ENCODE measurements around the gene PMM2. TPM values are rescaled to one million over a fixed set of nuclear protein-coding genes. Genes with fewer than 3 reads are reported as not detected.
A peak's percentile ranks its signal among the peaks of the same experiment; 100 is the strongest.

Gene PMM2
- total RNA-seq, 1 donor, result 42.7 TPM

GRCh38 chr16:8866118-8866883 is 68.7 kb downstream of the PMM2 start:
- H3K4me3 ChIP-seq (ENCODE audit: insufficient read depth, low read length), result peak overlapping the region; percentile 75
- TF ChIP-seq, protein P1, sequence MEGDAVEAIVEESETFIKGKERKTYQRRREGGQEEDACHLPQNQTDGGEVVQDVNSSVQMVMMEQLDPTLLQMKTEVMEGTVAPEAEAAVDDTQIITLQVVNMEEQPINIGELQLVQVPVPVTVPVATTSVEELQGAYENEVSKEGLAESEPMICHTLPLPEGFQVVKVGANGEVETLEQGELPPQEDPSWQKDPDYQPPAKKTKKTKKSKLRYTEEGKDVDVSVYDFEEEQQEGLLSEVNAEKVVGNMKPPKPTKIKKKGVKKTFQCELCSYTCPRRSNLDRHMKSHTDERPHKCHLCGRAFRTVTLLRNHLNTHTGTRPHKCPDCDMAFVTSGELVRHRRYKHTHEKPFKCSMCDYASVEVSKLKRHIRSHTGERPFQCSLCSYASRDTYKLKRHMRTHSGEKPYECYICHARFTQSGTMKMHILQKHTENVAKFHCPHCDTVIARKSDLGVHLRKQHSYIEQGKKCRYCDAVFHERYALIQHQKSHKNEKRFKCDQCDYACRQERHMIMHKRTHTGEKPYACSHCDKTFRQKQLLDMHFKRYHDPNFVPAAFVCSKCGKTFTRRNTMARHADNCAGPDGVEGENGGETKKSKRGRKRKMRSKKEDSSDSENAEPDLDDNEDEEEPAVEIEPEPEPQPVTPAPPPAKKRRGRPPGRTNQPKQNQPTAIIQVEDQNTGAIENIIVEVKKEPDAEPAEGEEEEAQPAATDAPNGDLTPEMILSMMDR (IDR thresholded peaks at IDR 0.05; ENCODE audit: extremely low read depth, low read depth, low read length), result no peak
- H4K20me1 ChIP-seq (ENCODE audit: insufficient read depth, low read length), result peaks cover 48% of the 10 kb centered on the region
- peaks cover 67% of the 10 kb centered on the region for H3K79me2 ChIP-seq (ENCODE audit: insufficient read depth, low read length)
- peaks cover 31% of the 10 kb centered on the region for H3K4me1 ChIP-seq (ENCODE audit: insufficient read depth, low read length)
- no peak overlapping the region for H2AFZ ChIP-seq (ENCODE audit: low read length)
- no peaks in the 10 kb centered on the region for H3K36me3 ChIP-seq (ENCODE audit: insufficient read depth, low read length)
- no peaks in the 10 kb centered on the region for H3K27me3 ChIP-seq (ENCODE audit: insufficient read depth, low read length)
- H3K4me2 ChIP-seq (ENCODE audit: insufficient read depth, low read length), result peak overlapping the region; percentile 89
- peak; percentile 90 for DNase-seq (ENCODE audit: insufficient read length, low spot score, missing footprints)
- no peak overlapping the region for H3K27ac ChIP-seq (ENCODE audit: low read depth, low read length)
- no peaks in the 10 kb centered on the region for H3K9me3 ChIP-seq (ENCODE audit: low read depth, low read length)

DNA sequence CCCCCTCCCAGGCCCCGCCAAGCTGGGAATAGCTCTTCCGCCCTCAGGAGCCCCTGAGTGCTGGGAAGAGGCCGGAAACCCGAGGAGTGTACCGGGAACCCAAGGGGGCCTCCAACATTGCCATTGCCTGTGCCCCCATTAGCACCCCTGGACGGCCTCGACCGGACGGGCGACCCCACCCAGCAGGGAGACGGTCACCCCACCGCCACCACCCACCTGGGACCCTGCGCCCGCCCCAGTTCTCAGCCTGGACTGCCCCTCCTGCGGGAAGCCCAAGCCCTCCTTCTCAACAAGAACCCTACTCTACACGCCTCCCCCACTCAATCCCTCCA is 69.2 kb downstream of the PMM2 start:
- no peak for DNase-seq (ENCODE audit: insufficient read length, low spot score, missing footprints)
- H3K36me3 ChIP-seq (ENCODE audit: insufficient read depth, low read length), result no peaks in the 10 kb centered on the region
- TF ChIP-seq, protein P1 (IDR thresholded peaks at IDR 0.05; ENCODE audit: extremely low read depth, low read depth, low read length), result no peak
- H4K20me1 ChIP-seq (ENCODE audit: insufficient read depth, low read length), result peaks cover 43% of the 10 kb centered on the region
- H3K4me3 ChIP-seq (ENCODE audit: insufficient read depth, low read length), result peak overlapping the region; percentile 75
- H3K4me1 ChIP-seq (ENCODE audit: insufficient read depth, low read length), result peaks cover 34% of the 10 kb centered on the region
- H2AFZ ChIP-seq (ENCODE audit: low read length), result no peak overlapping the region
- H3K9me3 ChIP-seq (ENCODE audit: low read depth, low read length), result no peaks in the 10 kb centered on the region
- H3K79me2 ChIP-seq (ENCODE audit: insufficient read depth, low read length), result peaks cover 62% of the 10 kb centered on the region
- no peak overlapping the region for H3K27ac ChIP-seq (ENCODE audit: low read depth, low read length)
- H3K4me2 ChIP-seq (ENCODE audit: insufficient read depth, low read length), result peak overlapping the region; percentile 89
- H3K27me3 ChIP-seq (ENCODE audit: insufficient read depth, low read length), result no peaks in the 10 kb centered on the region

DNA sequence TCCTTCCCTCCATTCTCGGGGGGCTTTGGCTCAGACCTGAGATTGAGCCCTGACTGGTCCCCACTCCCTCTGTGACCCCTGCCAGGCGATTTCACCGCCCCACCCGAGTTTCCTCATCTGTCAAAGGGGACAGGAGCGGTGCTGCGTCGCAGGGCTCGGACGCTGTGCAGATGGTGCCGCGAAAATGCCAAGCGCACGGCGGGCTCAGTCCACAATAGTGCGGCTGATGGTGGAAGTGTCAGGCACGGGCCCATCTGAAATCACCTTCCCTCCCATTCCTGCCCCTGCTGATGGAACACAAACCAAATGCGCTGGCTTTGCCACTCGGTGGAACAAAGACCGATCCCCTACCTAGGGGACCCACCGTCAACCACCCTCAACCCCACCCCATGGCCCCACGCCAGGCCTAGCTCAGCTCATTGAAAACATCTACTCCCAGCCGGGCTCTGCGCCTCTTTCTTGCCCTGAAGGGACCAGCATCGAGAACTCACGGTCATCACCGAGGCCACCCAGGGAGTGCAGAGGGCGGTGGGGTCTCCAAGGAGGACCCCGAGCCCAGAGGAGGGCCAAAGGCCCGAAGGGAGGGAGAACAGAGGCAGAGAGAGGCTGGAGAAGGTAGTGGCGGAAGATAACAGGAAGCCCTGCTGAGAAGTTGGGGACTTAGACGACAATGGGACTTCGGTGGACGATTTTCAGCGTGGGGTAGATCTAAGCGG is 69.7 kb downstream of the PMM2 start:
- Histone ChIP-seq H3K79me2 (ENCODE audit: insufficient read depth, low read length) (peaks cover 57% of the 10 kb centered on the region), H3K36me3 (ENCODE audit: insufficient read depth, low read length) (no peaks in the 10 kb centered on the region), H4K20me1 (ENCODE audit: insufficient read depth, low read length) (peaks cover 41% of the 10 kb centered on the region), H3K4me3 (ENCODE audit: insufficient read depth, low read length) (peak overlapping the region; percentile 75), H3K4me1 (ENCODE audit: insufficient read depth, low read length) (peaks cover 34% of the 10 kb centered on the region), H3K27me3 (ENCODE audit: insufficient read depth, low read length) (no peaks in the 10 kb centered on the region), H3K27ac (ENCODE audit: low read depth, low read length) (peak overlapping the region; percentile 21), H3K9me3 (ENCODE audit: low read depth, low read length) (no peaks in the 10 kb centered on the region), H3K4me2 (ENCODE audit: insufficient read depth, low read length) (peak overlapping the region; percentile 89), H2AFZ (ENCODE audit: low read length) (peak overlapping the region; percentile 69)
- peak; percentile 92 for DNase-seq (ENCODE audit: insufficient read length, low spot score, missing footprints)
- TF ChIP-seq, protein P1 (IDR thresholded peaks at IDR 0.05; ENCODE audit: extremely low read depth, low read depth, low read length), result no peak

DNA sequence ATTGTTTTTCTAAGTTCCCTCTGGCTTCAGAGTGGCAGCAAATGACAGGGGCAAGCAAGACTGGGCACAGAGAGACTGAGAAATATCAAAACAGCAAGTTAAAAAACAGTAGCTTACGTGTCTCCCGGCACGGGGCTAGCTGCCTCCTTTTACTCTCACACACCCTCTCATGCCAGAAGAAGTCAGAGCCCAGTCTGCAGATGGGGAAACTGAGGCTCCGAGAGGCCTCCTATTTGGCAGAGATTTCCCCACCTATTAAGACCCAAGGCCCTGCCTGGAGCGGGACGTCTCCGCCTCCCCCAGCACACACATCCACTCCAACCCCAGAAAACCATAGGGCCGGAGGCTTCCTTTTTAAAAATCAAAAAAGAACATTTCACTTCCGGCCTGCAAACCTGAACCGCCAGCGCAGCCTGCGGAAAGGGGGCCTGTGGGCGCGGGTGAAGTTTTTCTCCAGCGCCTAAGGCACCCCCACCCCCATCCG is 70.3 kb downstream of the PMM2 start:
- peaks cover 51% of the 10 kb centered on the region for H3K79me2 ChIP-seq (ENCODE audit: insufficient read depth, low read length)

More for the DNA sequence above, 70.3 kb downstream of the PMM2 start:
- Histone ChIP-seq H3K4me3 (ENCODE audit: insufficient read depth, low read length) (peak overlapping the region; percentile 75), H3K4me2 (ENCODE audit: insufficient read depth, low read length) (peak overlapping the region; percentile 89), H4K20me1 (ENCODE audit: insufficient read depth, low read length) (peaks cover 35% of the 10 kb centered on the region), H3K27ac (ENCODE audit: low read depth, low read length) (peak overlapping the region; percentile 21), H3K9me3 (ENCODE audit: low read depth, low read length) (no peaks in the 10 kb centered on the region), H3K27me3 (ENCODE audit: insufficient read depth, low read length) (no peaks in the 10 kb centered on the region), H3K4me1 (ENCODE audit: insufficient read depth, low read length) (peaks cover 34% of the 10 kb centered on the region), H2AFZ (ENCODE audit: low read length) (peak overlapping the region; percentile 69), H3K36me3 (ENCODE audit: insufficient read depth, low read length) (no peaks in the 10 kb centered on the region)
- peak; percentile 94 for DNase-seq (ENCODE audit: insufficient read length, low spot score, missing footprints)
- TF ChIP-seq, protein P1 (IDR thresholded peaks at IDR 0.05; ENCODE audit: extremely low read depth, low read depth, low read length), result no peak
